GM12878 (cell line): ENCODE data around the gene TBC1D2B.
"Not testable (repeated sequence)": the region's sequence is repeated elsewhere in the genome, so short reads cannot be mapped to it uniquely, and the experiment has no call there.

Experiments
- ATF2 ChIP-seq: IDR thresholded peaks from 2 replicates; pipeline ENCODE4 v1.6.1; 2012; ENCODE audit warnings: low read length, inconsistent platforms
- ATF3 ChIP-seq: IDR thresholded peaks from 2 replicates; pipeline ENCODE4 v1.6.1; 2011; ENCODE audit warnings: low read depth, mild to moderate bottlenecking, low read length, moderate library complexity, borderline replicate concordance; ENCODE audit errors: extremely low read depth
- BRCA1 ChIP-seq: IDR thresholded peaks from 2 replicates; pipeline ENCODE4 v1.6.1; 2011; ENCODE audit warnings: low read depth, low read length, improper control_type of control experiment
- CEBPB ChIP-seq, 2 experiments: fragments of 150-350 bp in 1 of 2; IDR thresholded peaks; 2 replicates each; pipeline ENCODE4 v1.6.1; 2012 to 2014; ENCODE audit warnings: low read depth in 2 of 2, low read length in 2 of 2, borderline replicate concordance in 1 of 2, inconsistent platforms in 1 of 2
- CTCF ChIP-seq, 3 experiments: IDR thresholded peaks in 2 of 3; conservative IDR thresholded peaks in 1 of 3; 2 replicates each; pipeline ENCODE4 v1.5.1; 2011; ENCODE audit warnings: low read depth in 3 of 3, low read length in 3 of 3, mild to moderate bottlenecking in 3 of 3, control low read depth in 2 of 3, moderate library complexity in 2 of 3, inconsistent platforms in 1 of 3, mixed read lengths in 1 of 3; ENCODE audit not compliant: control insufficient read depth in 2 of 3, insufficient read depth in 1 of 3; ENCODE audit errors: extremely low read depth in 1 of 3
- EZH2 ChIP-seq: IDR thresholded peaks from 2 replicates; pipeline ENCODE4 v1.6.1; 2012; ENCODE audit warnings: low read depth, mild to moderate bottlenecking, control low read depth, inconsistent platforms, low read length, borderline replicate concordance; ENCODE audit not compliant: control insufficient read depth
- JUND ChIP-seq: IDR thresholded peaks from 2 replicates; pipeline ENCODE4 v1.6.1; 2012; ENCODE audit warnings: low read depth, mild to moderate bottlenecking, low read length, improper control_type of control experiment, moderate library complexity
- MAX ChIP-seq: IDR thresholded peaks from 2 replicates; pipeline ENCODE4 v1.6.1; 2012; ENCODE audit warnings: low read depth, low read length, improper control_type of control experiment
- SMAD5 ChIP-seq: IDR thresholded peaks from 2 replicates; pipeline ENCODE4 v1.6.1; 2016; ENCODE audit warnings: antibody characterized with exemption, low read depth
- SPI1 ChIP-seq: IDR thresholded peaks from 2 replicates; pipeline ENCODE4 v1.6.1; 2011; ENCODE audit warnings: low read depth, mild to moderate bottlenecking, low read length, moderate library complexity, borderline replicate concordance; ENCODE audit not compliant: insufficient read depth
- TAF1 ChIP-seq: IDR thresholded peaks from 2 replicates; pipeline ENCODE4 v1.6.1; 2011; ENCODE audit warnings: mild to moderate bottlenecking, low read depth, low read length, borderline replicate concordance
- TCF3 ChIP-seq: IDR thresholded peaks from 2 replicates; pipeline ENCODE4 v1.6.1; 2012; ENCODE audit warnings: low read depth, mild to moderate bottlenecking, low read length, borderline replicate concordance; ENCODE audit not compliant: insufficient read depth
- ZNF274 ChIP-seq: IDR thresholded peaks from one replicate; pipeline ENCODE4 v1.8.0; 2011; ENCODE audit not compliant: insufficient read length, insufficient read depth

- TF ChIP-seq TCF3; MAX; EZH2; TAF1; CTCF (IDR thresholded peaks at IDR 0.05 in 2 of 3, conservative IDR thresholded peaks at IDR 0.05 in 1 of 3; ENCODE audit: control insufficient read depth in 2 of 3, extremely low read depth in 1 of 3, insufficient read depth in 1 of 3, low read depth in 3 of 3, low read length in 3 of 3); ATF3; ZNF274; CEBPB (IDR thresholded peaks at IDR 0.05; ENCODE audit: borderline replicate concordance in 1 of 2, low read depth in 2 of 2, low read length in 2 of 2); SMAD5; ATF2; SPI1; BRCA1; JUND: not testable (repeated sequence)
Observed at GRCh38 chr15:77976760-77977525, 100.6 kb downstream of the TBC1D2B start.
